Fibroblast of lung (primary cell): ENCODE measurements around the gene SNX14. TPM values are rescaled to one million over a fixed set of nuclear protein-coding genes. Genes with fewer than 3 reads are reported as not detected.
A peak's percentile ranks its signal among the peaks of the same experiment; 100 is the strongest.

ENCODE experiments used
- DNase-seq, 2 donors: peaks; one replicate each; pipeline versions ENCODE4 v3.0.0 to v3.0.0-alpha.2; 2010; ENCODE audit warnings: low read depth in 2 of 2
- H2AFZ ChIP-seq: 2 replicates; pipeline ENCODE4 v1.5.1; 2012; ENCODE audit warnings: low read length, control low read depth, inconsistent platforms
- H3K27ac ChIP-seq: 2 replicates; pipeline ENCODE4 v1.5.1; 2011; ENCODE audit warnings: low read length, control low read depth; ENCODE audit not compliant: insufficient read depth
- H3K27me3 ChIP-seq: 2 replicates; pipeline ENCODE4 v1.5.1; 2011; ENCODE audit warnings: mild to moderate bottlenecking, low read length; ENCODE audit not compliant: control insufficient read depth, insufficient read depth
- H3K36me3 ChIP-seq: 2 replicates; pipeline ENCODE4 v1.5.1; 2011; ENCODE audit warnings: low read length; ENCODE audit not compliant: control insufficient read depth, insufficient read depth
- H3K4me1 ChIP-seq: 2 replicates; pipeline ENCODE4 v1.5.1; 2011; ENCODE audit warnings: low read length; ENCODE audit not compliant: control insufficient read depth, insufficient read depth; ENCODE audit errors: extremely low read depth
- H3K4me2 ChIP-seq: 2 replicates; pipeline ENCODE4 v1.5.1; 2011; ENCODE audit warnings: low read length, control low read depth; ENCODE audit not compliant: insufficient read depth; ENCODE audit errors: extremely low read depth
- H3K4me3 ChIP-seq, 4 experiments: fragments of 200-600 bp in 1 of 4; sonication (generic) in 1 of 4; replicated peaks in 1 of 4; 2 replicates each; pipeline ENCODE4 v1.5.1; 2011 to 2016; ENCODE audit warnings: low read length in 4 of 4, low read depth in 3 of 4, mild to moderate bottlenecking in 3 of 4, control low read depth in 2 of 4, inconsistent platforms in 1 of 4, mixed read lengths in 1 of 4; ENCODE audit not compliant: insufficient read depth in 1 of 4; ENCODE audit errors: control extremely low read depth in 1 of 4
- H3K79me2 ChIP-seq: 2 replicates; pipeline ENCODE4 v1.5.1; 2012; ENCODE audit warnings: mild to moderate bottlenecking, low read length, inconsistent platforms; ENCODE audit not compliant: control insufficient read depth, insufficient read depth
- H3K9ac ChIP-seq: 2 replicates; pipeline ENCODE4 v1.5.1; 2011; ENCODE audit warnings: mild to moderate bottlenecking, low read length, control low read depth; ENCODE audit not compliant: insufficient read depth
- H3K9me3 ChIP-seq: 2 replicates; pipeline ENCODE4 v1.5.1; 2012; ENCODE audit warnings: low read depth, low read length; ENCODE audit not compliant: control insufficient read depth, insufficient read depth
- H4K20me1 ChIP-seq: 2 replicates; pipeline ENCODE4 v1.5.1; 2011; ENCODE audit warnings: low read length; ENCODE audit not compliant: control insufficient read depth, insufficient read depth; ENCODE audit errors: extremely low read depth
- CTCF ChIP-seq, 2 donors: IDR thresholded peaks in 1 of 2; conservative IDR thresholded peaks in 1 of 2; 1 replicate in 1 of 2; 2 replicates in 1 of 2; pipeline ENCODE4 v1.5.1; 2011 to 2012; ENCODE audit warnings: low read length in 2 of 2, control low read depth in 1 of 2, inconsistent platforms in 1 of 2, low read depth in 1 of 2, mild to moderate bottlenecking in 1 of 2
- EZH2 ChIP-seq: IDR thresholded peaks from 2 replicates; pipeline ENCODE4 v1.5.1; 2012; ENCODE audit warnings: low read length, control low read depth, mild to moderate bottlenecking; ENCODE audit errors: missing control alignments
- polyA plus RNA-seq, 2 donors: library from polyadenylated mRNA; depleted of rRNA in 1 of 2; stranded (reverse) in 1 of 2; unstranded in 1 of 2; fragments of >200 nt; gene quantifications; 2 replicates each; pipeline ENCODE4 v1.2.1, GENCODE V29; 2011 to 2012; ENCODE audit warnings: missing spikeins in 1 of 2
- total RNA-seq: library from RNA; depleted of rRNA; stranded (reverse); fragments of >200 nt; gene quantifications from 2 replicates; pipeline ENCODE4 v1.2.1, GENCODE V29; 2014

The SNX14 gene
- total and polyA plus RNA-seq, 2 donors (not counting 1 experiment from before 2014, with no cell fraction given): 79.7 to 182 TPM

- H3K79me2 ChIP-seq: peaks cover 8% of the 10 kb centered on the region
- TF ChIP-seq CTCF (conservative IDR thresholded peaks at IDR 0.05 in 1 of 2, IDR thresholded peaks at IDR 0.05 in 1 of 2; ENCODE audit: low read depth in 1 of 2, low read length in 2 of 2) (peak; percentile 99), EZH2 (no peak)
- no peak overlapping the region for H3K4me3 ChIP-seq
- H4K20me1 ChIP-seq: no peaks in the 10 kb centered on the region
- peak overlapping the region; percentile 61 for H3K27ac ChIP-seq
- peaks cover 16% of the 10 kb centered on the region for H3K36me3 ChIP-seq
- no peaks in the 10 kb centered on the region for H3K27me3 ChIP-seq
- H3K4me1 ChIP-seq: peaks cover 4% of the 10 kb centered on the region
- H3K9ac ChIP-seq: no peak overlapping the region
- peak overlapping the region; percentile 56 for H3K4me2 ChIP-seq
- peak overlapping the region; percentile 7 for H2AFZ ChIP-seq
- no peaks in the 10 kb centered on the region for H3K9me3 ChIP-seq
- DNase-seq: peak; percentile 58 to 71
Measured at GRCh38 chr6:85482905-85483700, 110.6 kb downstream of the SNX14 start.

GRCh38 chr6:85482206-85482904 lies 111.3 kb downstream of the SNX14 start:
- peaks cover 12% of the 10 kb centered on the region for H3K36me3 ChIP-seq
- peak overlapping the region; percentile 56 for H3K4me2 ChIP-seq
- peak overlapping the region; percentile 7 for H2AFZ ChIP-seq
- no peak overlapping the region for H3K4me3 ChIP-seq
- H3K79me2 ChIP-seq: peaks cover 8% of the 10 kb centered on the region
- no peaks in the 10 kb centered on the region for H4K20me1 ChIP-seq
- H3K27me3 ChIP-seq: no peaks in the 10 kb centered on the region
- no peaks in the 10 kb centered on the region for H3K9me3 ChIP-seq
- DNase-seq: peak in 1 of 2 donors; percentile 16
- no peak overlapping the region for H3K9ac ChIP-seq
- H3K4me1 ChIP-seq: peaks cover 4% of the 10 kb centered on the region
- peak overlapping the region; percentile 61 for H3K27ac ChIP-seq
- TF ChIP-seq CTCF (conservative IDR thresholded peaks at IDR 0.05 in 1 of 2, IDR thresholded peaks at IDR 0.05 in 1 of 2; ENCODE audit: low read depth in 1 of 2, low read length in 2 of 2): no peak
- TF ChIP-seq EZH2: no peak

GRCh38 chr6:85479208-85479607 lies 114.5 kb downstream of the SNX14 start:
- no peak overlapping the region for H2AFZ ChIP-seq
- H3K27me3 ChIP-seq: no peaks in the 10 kb centered on the region
- peaks cover 10% of the 10 kb centered on the region for H3K79me2 ChIP-seq
- H3K4me1 ChIP-seq: peaks cover 4% of the 10 kb centered on the region
- DNase-seq: peak in 1 of 2 donors; percentile 24
- H3K9ac ChIP-seq: no peak overlapping the region
- no peak overlapping the region for H3K4me3 ChIP-seq
- peaks cover 7% of the 10 kb centered on the region for H3K36me3 ChIP-seq
- no peak overlapping the region for H3K4me2 ChIP-seq
- no peaks in the 10 kb centered on the region for H4K20me1 ChIP-seq
- TF ChIP-seq CTCF (conservative IDR thresholded peaks at IDR 0.05 in 1 of 2, IDR thresholded peaks at IDR 0.05 in 1 of 2; ENCODE audit: low read depth in 1 of 2, low read length in 2 of 2) (no peak), EZH2 (no peak)
- no peak overlapping the region for H3K27ac ChIP-seq
- H3K9me3 ChIP-seq: no peaks in the 10 kb centered on the region
